ENCODE data around the gene PODXL. TPM values are rescaled to one million over a fixed set of nuclear protein-coding genes. Genes with fewer than 3 reads are reported as not detected.

PODXL gene
- total RNA-seq, 1 donor from 2014 or later = 37.7 TPM

DNA sequence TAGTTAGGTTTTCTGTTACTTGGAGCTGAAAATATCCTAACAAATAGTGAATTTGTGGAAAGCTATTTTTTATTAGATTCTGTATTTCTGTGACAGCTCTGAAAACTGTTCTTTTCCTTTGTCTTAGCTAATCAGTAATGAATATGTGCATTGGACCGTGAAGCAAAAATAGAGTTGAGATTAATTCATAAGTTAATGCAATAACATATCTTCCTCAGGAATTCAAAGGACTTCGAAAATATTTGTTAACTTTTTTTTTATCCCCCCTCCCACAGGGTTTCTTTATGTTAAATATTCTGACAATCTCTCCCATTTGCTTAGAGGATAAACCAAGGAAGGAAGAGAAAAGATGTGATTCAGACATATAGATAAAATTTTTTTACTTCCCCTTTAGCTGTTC lies 101.4 kb downstream of the PODXL start:
- H3K27ac Mint-ChIP-seq = no peak overlapping the region

GRCh38 chr7:131454498-131454897 lies 101.9 kb downstream of the PODXL start:
- peaks cover 25% of the 10 kb centered on the region for H3K36me3 Mint-ChIP-seq
- no peak overlapping the region for H3K4me3 ChIP-seq
- H3F3A ChIP-seq (ENCODE audit: low read depth) = no peaks in the 10 kb centered on the region
- no peak overlapping the region for H2AFZ ChIP-seq (replicated peaks)
- no peak overlapping the region for H3K9ac ChIP-seq
- no peaks in the 10 kb centered on the region for H3K27me3 Mint-ChIP-seq (ENCODE audit: insufficient read depth, low read depth)
- no peaks in the 10 kb centered on the region for H3K27me3 ChIP-seq
- H3K79me2 ChIP-seq (ENCODE audit: low read depth) = no peaks in the 10 kb centered on the region
- H3K27ac ChIP-seq = no peak overlapping the region
- no peak overlapping the region for H3K27ac Mint-ChIP-seq
- no peaks in the 10 kb centered on the region for H3K36me3 ChIP-seq
- TF ChIP-seq EZH2 (IDR thresholded peaks at IDR 0.05) = no peak
- TF ChIP-seq, protein P1, sequence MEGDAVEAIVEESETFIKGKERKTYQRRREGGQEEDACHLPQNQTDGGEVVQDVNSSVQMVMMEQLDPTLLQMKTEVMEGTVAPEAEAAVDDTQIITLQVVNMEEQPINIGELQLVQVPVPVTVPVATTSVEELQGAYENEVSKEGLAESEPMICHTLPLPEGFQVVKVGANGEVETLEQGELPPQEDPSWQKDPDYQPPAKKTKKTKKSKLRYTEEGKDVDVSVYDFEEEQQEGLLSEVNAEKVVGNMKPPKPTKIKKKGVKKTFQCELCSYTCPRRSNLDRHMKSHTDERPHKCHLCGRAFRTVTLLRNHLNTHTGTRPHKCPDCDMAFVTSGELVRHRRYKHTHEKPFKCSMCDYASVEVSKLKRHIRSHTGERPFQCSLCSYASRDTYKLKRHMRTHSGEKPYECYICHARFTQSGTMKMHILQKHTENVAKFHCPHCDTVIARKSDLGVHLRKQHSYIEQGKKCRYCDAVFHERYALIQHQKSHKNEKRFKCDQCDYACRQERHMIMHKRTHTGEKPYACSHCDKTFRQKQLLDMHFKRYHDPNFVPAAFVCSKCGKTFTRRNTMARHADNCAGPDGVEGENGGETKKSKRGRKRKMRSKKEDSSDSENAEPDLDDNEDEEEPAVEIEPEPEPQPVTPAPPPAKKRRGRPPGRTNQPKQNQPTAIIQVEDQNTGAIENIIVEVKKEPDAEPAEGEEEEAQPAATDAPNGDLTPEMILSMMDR (IDR thresholded peaks at IDR 0.05) = no peak
- no peak for TF ChIP-seq EZH2phosphoT487 (IDR thresholded peaks at IDR 0.05)
- H3K4me3 Mint-ChIP-seq = no peak overlapping the region
- DNase-seq (ENCODE audit: low spot score) = no peak
- H4K20me1 ChIP-seq (ENCODE audit: low read depth) = no peaks in the 10 kb centered on the region
- peaks cover 3% of the 10 kb centered on the region for H3K4me1 Mint-ChIP-seq
- H3K9me3 Mint-ChIP-seq = no peaks in the 10 kb centered on the region
- no peak overlapping the region for H3K4me2 ChIP-seq
- H3K4me1 ChIP-seq = no peaks in the 10 kb centered on the region
- H3K9me3 ChIP-seq (ENCODE audit: low read depth) = no peaks in the 10 kb centered on the region

More for the DNA sequence above, 101.4 kb downstream of the PODXL start:
- Mint-ChIP-seq H3K27me3 (ENCODE audit: insufficient read depth, low read depth) (no peaks in the 10 kb centered on the region), H3K9me3 (no peaks in the 10 kb centered on the region), H3K4me3 (no peak overlapping the region), H3K4me1 (peaks cover 3% of the 10 kb centered on the region), H3K36me3 (peaks cover 22% of the 10 kb centered on the region)
- Histone ChIP-seq H3F3A (ENCODE audit: low read depth) (no peaks in the 10 kb centered on the region), H3K27ac (no peak overlapping the region), H4K20me1 (ENCODE audit: low read depth) (no peaks in the 10 kb centered on the region), H3K4me3 (no peak overlapping the region), H3K36me3 (no peaks in the 10 kb centered on the region), H3K27me3 (no peaks in the 10 kb centered on the region), H3K4me2 (no peak overlapping the region), H3K9me3 (ENCODE audit: low read depth) (no peaks in the 10 kb centered on the region), H3K79me2 (ENCODE audit: low read depth) (no peaks in the 10 kb centered on the region), H3K4me1 (no peaks in the 10 kb centered on the region), H3K9ac (no peak overlapping the region), H2AFZ (replicated peaks) (no peak overlapping the region)
- no peak for TF ChIP-seq EZH2 (IDR thresholded peaks at IDR 0.05)
- no peak for TF ChIP-seq EZH2phosphoT487 (IDR thresholded peaks at IDR 0.05)
- TF ChIP-seq, protein P1 (IDR thresholded peaks at IDR 0.05) = no peak
- DNase-seq (ENCODE audit: low spot score) = no peak

Other genes with a start within 250 kb of the PODXL start
- 40.7 and 60.9 TPM in 2 replicates for gene MKLN1, start 228.8 kb downstream of the PODXL start, total RNA-seq (ENCODE audit: low replicate concordance)

All from neural progenitor cell (in vitro differentiated cells).